ENCODE data around the gene BORCS6. TPM values are rescaled to one million over a fixed set of nuclear protein-coding genes. Genes with fewer than 3 reads are reported as not detected.
A peak's percentile ranks its signal among the peaks of the same experiment; 100 is the strongest.

The BORCS6 gene
- total and polyA plus RNA-seq, 2 of the 13 experiments (the other 11 are each of a cell fraction or from before 2014, with no cell fraction given), result 2.0 to 5.1 TPM

GRCh38 chr17:8209907-8210760 is 20.2 kb upstream of the BORCS6 start, which contains the start of gene AURKB (continued):
- TF ChIP-seq ZNF710 (CRISPR knock-in tag; IDR thresholded peaks at IDR 0.05; ENCODE audit: borderline replicate concordance) (peak; percentile 72; the same call in 1 of the 2 replicates), SUZ12 (IDR thresholded peaks at IDR 0.05; ENCODE audit: low read depth, low read length) (no peak), BCLAF1 (IDR thresholded peaks at IDR 0.05) (no peak), ZNF503 (CRISPR knock-in tag; IDR thresholded peaks at IDR 0.05) (no peak), ARNT2 (CRISPR knock-in tag; IDR thresholded peaks at IDR 0.05; ENCODE audit: low read depth) (peak; percentile 93), SRF (IDR thresholded peaks at IDR 0.05; ENCODE audit: low read depth, low read length) (peak; percentile 57; the same call in 1 of the 2 replicates), AGO2 (optimal IDR thresholded peaks at IDR 0.05; ENCODE audit: low read depth, low read length) (peak; percentile 60), ZNF44 (CRISPR knock-in tag; IDR thresholded peaks at IDR 0.05) (no peak), ZSCAN31 (CRISPR knock-in tag; IDR thresholded peaks at IDR 0.05; ENCODE audit: low read depth) (no peak; the same call in 1 of the 2 replicates), SOX5 (CRISPR knock-in tag; IDR thresholded peaks at IDR 0.05; ENCODE audit: borderline replicate concordance) (no peak), ZNF121 (CRISPR knock-in tag; IDR thresholded peaks at IDR 0.05) (no peak), MAFG (CRISPR knock-in tag; IDR thresholded peaks at IDR 0.05) (no peak), TRIM24 (CRISPR knock-in tag; IDR thresholded peaks at IDR 0.05) (no peak), HMG20A (CRISPR knock-in tag; IDR thresholded peaks at IDR 0.05; ENCODE audit: borderline replicate concordance) (no peak), ELF1 (CRISPR knock-in tag; IDR thresholded peaks at IDR 0.05) (no peak), KLF16 (CRISPR knock-in tag; IDR thresholded peaks at IDR 0.05) (peak in 1 of 2 experiments; percentile 64; a peak in 2 of 4 replicates), YEATS4 (CRISPR knock-in tag; IDR thresholded peaks at IDR 0.05; ENCODE audit: borderline replicate concordance) (peak; percentile 88), ZNF337 (CRISPR knock-in tag; IDR thresholded peaks at IDR 0.05; ENCODE audit: borderline replicate concordance, low read depth) (no peak), ZBTB14 (CRISPR knock-in tag; IDR thresholded peaks at IDR 0.05) (no peak), ZFP90 (CRISPR knock-in tag; IDR thresholded peaks at IDR 0.05; ENCODE audit: borderline replicate concordance) (peak; percentile 68; the same call in 1 of the 2 replicates), HHEX (CRISPR knock-in tag; IDR thresholded peaks at IDR 0.05) (no peak), ZKSCAN1 (IDR thresholded peaks at IDR 0.05; ENCODE audit: low read length) (no peak), ZNF430 (CRISPR knock-in tag; IDR thresholded peaks at IDR 0.05) (no peak; the same call in 1 of the 2 replicates)

All from HepG2 (cell line).